ENCODE measurements around the gene ULK1.
A peak's percentile ranks its signal among the peaks of the same experiment; 100 is the strongest.

Gene ULK1

DNA sequence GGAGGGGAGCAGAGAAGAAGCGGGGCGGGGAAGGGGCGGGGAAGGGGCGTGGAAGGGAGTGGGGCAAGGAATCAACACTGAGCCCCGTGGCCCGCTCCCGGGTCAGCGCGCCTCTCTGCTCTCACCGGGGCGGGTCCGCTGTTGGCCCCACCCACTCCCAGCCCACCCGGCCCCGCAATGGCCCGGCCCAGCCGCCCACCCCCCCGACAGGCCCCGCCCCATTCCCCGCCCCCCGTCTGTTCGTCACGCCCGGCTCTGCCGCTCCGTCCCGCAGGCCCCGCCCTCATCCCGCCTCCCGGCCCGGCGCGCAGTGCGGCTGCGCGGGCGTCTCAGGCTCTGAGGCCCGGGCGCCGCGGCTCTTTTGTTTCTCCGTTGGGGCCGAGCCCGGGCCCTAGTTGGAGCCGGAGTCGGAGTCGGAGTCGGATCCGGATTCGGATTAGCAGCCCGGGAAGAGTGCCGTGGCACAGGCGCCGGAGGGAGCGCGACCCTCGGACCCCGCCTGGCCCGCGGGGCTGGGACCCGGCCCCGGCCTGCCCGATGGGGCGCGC lies at the start of gene ULK1:
Gene ULK1 (plus strand): TSS at position 310 of the 548 bp plus-strand sequence. CDS start 380 bp downstream, outside the sequence.
- DNase-seq = peak; percentile 98

DNA sequence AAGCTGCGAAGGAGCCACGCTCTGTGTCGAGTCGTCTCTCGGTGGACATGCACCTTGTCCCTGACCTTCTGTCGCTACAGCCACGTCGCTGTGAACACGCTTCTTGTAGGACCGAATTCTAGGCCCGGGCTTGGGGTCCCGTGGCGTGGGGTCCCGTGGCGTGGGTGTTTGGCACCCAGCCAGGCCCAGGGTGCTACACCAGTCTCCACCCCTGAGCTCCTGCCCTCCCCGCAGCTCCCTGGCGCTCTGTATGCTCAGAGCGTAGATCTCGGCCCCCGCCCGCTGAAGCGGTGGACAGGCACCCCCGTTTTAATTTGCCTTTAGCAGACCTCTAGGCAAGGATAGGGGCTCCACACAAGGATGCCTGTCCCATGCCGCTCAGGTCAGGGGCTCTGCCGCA lies 49.8 kb upstream of the ULK1 start:
- no peak for DNase-seq

DNA sequence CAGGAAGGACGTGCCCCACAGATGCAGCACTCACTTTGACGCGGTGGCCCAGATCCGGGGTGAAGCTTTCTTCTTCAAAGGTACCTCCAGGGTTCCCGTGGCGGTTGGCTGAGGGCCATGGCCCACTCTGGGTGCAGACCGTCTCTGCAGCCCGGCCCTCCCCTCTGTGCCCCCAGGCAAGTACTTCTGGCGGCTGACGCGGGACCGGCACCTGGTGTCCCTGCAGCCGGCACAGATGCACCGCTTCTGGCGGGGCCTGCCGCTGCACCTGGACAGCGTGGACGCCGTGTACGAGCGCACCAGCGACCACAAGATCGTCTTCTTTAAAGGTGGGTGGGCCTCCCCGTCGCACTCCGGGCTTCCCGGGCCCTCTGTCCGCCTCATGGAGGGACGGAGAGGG lies 49.3 kb upstream of the ULK1 start:
- peak; percentile 61 for DNase-seq

DNA sequence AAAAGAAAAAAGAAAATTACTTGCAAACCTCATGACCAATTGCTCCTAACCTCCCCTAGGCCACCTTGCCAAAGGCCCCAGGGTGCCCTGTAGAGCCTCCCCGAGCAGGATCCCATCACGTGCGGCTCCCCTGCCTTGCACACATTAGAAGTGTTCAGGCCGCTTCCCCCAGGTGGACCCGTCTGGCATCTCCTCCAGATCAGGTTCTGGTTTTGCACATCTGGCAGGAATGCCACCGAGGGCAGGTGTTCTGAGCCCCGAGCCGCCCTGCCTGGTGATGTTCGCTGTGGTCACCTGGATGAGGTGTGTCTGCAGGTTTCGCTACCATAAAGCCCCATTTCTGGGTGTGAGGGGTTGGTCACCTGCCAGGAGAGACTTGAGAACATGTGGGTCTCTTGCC lies 47.0 kb upstream of the ULK1 start:
- no peak for DNase-seq

DNA sequence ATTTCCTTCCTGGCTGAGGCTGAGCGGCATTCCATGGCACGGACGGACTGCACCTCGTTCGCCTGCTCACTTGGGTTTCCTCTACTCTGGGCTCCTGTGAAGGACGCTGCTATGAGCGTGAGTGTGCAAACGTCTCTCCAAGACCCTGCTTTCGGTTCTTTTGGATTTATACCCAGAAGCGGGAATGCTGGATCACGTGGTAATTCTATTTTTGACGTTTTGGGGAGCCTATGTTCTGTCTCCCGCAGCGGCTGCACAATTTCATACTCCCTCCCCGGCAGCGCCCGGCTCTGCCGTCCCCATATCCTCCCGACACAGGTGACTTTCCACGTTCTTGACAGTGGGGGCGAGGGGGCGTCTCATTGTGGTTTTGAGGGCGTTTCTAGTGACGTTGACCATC lies 45.7 kb upstream of the ULK1 start:
- DNase-seq = no peak

DNA sequence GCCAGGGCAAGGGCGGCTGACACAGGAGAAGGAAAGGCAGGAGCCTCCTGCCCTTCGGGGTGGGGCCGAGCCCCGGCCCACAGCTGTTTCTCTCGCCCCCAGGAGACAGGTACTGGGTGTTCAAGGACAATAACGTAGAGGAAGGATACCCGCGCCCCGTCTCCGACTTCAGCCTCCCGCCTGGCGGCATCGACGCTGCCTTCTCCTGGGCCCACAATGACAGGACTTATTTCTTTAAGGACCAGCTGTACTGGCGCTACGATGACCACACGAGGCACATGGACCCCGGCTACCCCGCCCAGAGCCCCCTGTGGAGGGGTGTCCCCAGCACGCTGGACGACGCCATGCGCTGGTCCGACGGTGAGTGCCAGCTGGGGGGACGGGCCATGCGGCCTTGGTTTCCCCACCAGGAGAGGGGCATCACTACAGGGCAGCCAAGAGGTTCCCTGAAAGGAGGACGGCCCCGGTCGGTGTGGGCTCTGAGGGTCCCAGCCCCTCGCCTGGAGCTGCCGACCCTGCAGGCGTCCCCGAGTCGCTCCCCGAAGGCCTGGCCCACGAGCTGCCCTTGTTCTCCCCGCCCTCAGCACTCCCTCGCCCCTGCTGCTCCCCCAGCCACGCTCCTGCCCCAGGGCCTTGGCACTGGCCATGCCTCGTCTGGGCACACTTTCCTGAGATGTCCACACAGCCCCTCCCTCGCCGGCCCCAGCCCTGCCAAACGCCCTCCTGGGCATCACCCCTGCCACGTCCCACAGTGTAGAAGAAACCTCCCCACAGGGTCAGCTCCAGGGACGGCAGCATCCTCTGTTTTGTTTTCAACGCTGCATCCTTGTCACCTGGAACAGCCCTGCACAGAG lies 44.5 kb upstream of the ULK1 start:
- no peak for DNase-seq

DNA sequence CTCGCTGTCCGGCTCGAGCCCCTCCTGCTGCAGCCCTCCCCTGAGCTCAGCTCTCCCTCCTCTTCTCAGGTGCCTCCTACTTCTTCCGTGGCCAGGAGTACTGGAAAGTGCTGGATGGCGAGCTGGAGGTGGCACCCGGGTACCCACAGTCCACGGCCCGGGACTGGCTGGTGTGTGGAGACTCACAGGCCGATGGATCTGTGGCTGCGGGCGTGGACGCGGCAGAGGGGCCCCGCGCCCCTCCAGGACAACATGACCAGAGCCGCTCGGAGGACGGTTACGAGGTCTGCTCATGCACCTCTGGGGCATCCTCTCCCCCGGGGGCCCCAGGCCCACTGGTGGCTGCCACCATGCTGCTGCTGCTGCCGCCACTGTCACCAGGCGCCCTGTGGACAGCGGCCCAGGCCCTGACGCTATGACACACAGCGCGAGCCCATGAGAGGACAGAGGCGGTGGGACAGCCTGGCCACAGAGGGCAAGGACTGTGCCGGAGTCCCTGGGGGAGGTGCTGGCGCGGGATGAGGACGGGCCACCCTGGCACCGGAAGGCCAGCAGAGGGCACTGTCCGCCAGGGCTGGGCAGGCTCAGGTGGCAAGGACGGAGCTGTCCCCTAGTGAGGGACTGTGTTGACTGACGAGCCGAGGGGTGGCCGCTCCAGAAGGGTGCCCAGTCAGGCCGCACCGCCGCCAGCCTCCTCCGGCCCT lies 43.4 kb upstream of the ULK1 start:
- DNase-seq = peak; percentile 58

DNA sequence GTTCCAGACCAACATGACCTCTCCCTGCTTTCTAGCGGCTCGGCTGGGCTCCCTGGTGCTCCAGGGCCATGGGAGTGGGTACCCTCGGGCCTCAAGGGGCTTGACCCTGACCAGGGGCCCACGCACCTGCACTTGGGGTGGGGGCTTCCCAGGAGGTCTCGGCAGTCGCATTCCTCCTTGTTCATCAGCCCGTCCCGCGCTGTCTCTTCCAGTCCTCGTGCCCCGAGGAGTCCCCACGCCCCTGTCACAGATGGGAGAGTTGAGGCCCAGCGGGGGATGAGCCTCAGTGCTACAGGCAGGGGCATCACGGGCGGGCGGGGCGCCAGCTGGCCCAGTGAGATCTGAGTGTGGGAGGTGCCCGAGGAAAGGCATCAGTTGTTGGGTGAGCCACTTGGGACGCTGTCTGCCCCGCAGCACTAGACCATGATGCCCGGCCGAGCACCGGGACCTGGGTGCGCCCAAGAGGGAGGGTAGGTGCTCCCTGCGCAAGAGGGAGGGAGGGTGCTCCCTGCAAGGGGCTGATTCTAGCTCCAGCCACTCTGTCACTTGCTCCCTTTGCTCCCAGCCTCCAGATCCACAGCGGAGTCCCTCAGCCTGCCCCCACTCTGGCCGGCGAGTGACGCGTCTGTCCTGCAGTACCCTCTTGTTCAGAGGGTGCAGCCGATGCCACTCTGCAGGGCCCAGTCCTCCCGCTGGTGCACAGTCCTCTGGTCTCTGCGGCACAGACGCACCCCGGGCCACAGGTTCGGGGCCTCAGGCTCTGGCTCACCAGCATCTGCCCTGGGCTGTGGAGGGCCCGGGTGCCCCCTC lies 42.5 kb upstream of the ULK1 start:
- no peak for DNase-seq

DNA sequence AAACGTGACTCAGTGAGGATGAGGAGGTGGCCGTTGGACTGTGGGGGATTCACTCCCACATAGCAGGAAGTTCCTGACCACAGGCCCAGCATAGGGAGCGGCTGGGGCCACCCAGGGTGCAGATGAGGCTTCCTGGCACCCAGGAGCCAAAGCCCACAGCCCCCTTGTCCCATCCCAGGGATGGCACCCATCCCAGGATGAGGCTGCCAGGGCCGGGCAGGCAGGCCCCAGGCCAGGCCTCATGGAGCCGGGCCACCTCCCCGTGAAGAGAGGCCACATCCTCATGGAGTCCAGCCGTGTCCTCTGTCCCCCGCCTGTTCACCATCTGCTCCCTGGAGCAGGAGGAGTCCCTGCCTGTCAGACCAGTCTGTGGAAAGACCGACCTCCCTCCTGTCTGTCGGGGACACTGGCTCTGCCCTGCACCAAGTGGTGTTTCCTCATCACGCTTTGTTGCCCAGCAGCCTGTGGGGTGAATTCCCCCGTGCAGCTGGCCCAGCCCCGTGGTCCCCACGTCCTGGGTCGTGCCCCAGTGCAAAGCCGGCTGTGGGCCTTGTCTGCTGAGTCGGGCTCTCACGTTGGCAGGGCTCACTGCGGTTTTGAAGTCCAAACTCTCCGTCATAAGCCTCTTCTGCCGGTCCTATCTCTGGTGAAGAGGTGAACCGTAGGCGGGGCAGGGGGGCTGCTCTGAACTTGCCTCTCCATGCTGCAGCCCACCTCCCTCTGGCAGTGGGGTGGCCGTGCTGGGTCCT lies 41.7 kb upstream of the ULK1 start:
- no peak for DNase-seq

DNA sequence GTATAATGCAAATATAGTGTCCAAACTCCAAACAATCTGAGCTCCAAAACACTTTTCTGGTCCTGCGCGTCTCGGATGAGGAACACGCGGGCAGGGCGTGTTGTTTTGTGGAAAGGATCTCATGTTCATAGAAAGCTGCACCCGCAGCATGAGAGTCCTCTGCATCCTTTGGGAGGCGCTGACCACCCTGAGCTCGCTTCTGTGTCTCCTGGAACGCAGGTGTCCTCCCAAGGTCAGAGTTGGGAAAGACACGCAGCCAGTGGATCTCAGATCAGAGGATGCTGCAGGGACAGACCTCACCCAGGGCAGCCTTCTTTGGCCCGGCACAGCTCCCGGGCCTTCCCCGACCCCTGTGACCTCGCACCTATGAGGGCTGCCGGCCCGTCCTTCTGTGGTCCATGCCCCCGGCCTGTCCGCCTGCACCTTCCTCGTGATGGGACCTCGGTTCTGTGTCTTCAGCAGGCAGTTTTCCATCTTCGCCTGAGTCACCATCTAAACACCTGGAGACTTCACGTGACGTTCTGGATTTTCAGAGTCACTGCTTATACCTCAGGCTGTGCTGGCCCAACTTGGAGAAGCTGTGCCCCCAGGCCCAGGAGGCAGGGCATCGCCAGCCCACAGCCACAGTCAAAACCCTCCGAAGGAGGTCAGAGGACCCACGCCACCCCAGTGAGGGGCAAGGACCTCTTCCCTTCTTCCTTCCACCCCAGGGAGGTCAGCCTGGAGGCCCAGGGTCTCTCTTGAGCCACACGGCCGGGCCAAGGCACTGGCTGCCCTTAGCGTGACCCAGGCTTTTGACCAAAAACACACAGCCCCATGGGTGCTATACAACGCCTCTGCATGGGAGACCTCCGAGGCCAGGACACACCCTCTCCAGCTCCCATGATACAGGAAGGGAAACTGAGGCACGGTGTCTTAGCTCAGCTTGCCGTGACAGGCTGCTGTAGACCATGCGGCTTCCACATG lies 40.3 kb upstream of the ULK1 start:
- no peak for DNase-seq

DNA sequence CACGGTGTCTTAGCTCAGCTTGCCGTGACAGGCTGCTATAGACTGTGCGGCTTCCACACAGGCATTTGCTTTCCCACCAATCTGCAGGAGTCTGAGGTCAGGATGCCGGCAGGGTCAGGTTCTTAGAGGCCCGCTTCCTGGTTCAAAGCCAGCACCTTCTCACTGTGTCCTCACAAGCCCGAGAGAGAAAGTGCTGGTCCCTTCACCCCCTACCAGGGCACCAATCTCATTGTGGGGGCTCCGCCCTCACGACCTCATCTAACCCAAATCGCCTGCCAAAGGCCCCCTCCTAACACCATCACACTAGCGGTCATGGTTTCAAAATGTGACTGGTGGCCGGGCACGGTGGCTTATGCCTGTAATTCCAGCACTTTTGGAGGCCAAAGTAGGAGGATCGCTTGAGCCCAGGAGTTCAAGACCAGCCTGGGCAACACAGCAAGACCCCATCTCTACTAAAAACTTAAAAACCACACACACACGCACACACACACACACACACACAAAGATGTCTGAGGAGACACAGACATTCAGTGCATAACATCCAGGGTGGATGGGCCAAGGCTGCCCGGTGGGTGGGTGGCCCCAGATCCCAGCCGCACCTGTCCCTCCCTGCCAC lies 39.5 kb upstream of the ULK1 start:
- DNase-seq = no peak

DNA sequence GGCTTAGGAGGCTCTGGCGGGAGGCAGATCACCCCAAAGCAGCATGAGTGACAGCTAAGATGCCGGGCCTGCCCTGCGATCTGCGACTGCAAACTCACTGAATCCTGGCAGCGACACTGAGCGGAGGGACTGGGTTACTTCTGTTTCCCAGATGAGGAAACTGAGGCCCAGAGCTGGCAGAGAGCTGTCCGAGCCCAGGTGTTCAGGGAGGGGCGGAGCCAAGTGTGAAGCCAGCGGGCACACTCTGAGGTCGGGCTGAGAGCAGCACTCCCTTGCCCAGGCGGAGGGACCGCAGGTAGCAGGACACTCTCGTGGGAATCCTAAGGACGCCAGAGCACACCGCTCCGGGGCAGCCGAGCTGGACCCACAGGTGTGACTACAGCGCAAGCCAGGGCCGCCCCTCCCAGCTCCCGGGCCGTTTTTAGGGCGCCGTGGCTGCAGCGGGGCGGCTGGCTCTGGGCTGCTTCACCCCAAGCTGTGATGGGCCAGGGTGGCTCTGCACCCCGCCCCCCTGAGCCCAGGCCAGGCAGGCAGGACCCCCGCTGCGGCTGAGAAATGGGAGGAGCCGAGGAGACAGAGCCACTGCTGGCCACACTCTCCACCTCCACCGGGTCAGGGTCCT lies 38.8 kb upstream of the ULK1 start:
- DNase-seq = peak; percentile 33

DNA sequence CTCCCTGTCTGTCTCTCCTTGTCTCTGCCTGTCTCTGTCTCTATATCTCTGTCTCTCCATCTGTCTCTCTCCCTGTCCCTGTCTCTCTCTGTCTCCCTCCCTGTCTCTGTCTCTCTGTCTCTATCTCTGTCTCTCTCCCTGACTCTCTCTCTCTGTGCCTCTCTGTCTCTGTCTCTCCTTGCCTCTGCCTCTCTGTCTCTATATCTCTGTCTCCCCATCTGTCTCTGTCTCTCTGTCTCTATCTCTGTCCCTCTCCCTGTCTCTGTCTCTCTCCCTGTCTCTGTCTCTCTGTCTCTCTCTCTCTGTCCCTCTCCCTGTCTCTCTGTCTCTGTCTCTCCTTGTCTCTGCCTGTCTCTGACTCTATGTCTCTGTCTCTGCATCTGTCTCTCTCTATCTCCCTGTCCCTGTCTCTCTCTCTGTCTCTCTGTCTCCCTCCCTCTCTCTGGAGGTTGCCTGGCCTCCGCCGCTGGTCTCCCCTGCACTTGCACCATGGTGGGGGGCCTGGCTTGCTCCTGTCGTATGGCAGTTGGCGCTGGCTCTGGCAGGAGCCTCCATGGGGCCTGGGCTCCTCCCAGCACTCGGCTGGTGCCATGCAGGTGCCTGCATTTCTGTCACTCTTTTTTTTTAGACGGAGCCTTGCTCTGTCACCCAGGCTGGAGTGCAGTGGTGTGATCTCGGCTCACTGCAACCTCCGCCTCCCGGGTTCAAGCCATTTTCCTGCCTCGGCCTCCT lies 37.9 kb upstream of the ULK1 start:
- DNase-seq = no peak

DNA sequence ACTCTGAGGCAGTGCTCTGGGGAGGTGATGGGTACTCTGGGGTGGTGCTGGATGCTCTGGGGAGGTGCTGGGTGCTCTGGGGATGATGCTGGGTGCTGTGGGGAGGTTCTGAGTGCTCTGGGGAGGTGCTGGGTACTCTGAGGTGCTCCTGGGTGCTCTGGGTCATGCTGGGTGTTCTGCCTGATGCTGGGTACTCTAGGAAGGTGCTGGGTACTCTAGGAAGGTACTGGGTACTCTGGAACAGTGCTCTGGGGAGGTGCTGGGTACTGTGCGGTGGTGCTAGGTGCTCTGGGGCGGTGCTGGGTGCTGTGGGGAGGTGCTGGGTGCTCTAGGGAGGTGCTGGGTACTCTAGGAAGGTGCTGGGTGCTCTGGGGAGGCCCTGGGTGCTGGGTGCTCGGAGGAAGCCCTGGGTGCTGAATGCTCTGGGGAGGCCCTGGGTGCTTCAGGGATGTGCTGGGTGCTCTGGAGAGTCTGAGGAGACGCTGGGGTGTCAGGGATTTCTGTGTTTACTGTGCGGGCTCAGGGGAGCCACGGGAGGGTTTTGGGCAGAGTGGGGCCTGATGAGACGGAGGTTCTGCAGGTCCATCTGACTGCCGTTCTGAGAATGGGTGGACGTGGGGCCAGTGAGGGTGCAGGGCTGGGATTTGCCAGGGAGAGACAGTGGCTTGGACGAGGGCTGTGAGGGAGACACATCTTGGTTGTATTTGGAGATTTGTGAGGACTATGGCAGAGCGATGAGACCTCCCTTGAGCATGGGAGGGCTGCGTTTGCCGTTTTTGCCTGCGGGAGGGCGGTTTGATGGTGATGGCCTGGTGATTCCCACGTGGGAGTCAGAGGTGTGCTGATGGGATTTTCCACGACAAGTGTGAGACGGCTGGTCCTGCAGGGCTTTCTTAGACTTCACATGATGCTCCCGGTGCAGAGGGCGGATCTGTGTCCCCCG lies 36.2 kb upstream of the ULK1 start:
- DNase-seq = no peak

DNA sequence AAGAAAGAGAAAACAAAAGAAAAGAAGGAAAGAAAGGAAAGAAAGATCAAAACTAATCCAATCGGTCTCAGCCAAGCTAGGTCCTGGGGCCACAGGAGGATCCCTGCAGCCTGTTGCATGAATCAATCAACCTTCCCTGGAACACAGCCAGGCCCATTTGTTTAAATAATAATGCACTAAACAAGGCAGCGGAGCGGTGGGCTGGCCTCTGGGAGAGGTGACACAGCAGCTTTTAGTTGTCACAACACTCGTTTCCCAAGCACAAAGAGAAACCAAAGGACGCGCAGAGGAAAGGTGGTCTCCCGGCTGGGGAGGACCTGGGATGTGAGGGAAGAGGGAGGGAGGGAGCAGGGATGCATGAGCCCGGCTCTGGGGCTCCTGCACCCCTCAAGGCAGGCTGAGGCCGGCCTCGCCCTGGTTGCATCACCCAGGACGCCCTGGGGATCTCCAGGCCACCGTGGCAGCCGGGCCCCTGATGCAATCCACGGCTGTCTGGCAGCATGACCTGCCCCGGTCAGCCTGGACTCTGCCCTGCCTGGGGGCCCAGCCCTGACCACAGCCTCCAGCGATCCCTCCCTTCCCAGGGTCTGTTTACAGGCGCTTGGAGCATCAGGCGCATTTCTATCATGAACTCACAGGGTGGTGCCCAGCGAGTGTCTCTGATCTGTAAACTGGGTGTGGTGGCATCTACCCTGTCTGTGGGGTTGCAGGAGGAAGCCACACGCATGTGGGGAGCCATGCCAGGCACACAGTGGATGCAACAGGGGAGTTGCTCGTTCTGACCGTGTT lies 33.8 kb upstream of the ULK1 start:
- peak; percentile 92 for DNase-seq

DNA sequence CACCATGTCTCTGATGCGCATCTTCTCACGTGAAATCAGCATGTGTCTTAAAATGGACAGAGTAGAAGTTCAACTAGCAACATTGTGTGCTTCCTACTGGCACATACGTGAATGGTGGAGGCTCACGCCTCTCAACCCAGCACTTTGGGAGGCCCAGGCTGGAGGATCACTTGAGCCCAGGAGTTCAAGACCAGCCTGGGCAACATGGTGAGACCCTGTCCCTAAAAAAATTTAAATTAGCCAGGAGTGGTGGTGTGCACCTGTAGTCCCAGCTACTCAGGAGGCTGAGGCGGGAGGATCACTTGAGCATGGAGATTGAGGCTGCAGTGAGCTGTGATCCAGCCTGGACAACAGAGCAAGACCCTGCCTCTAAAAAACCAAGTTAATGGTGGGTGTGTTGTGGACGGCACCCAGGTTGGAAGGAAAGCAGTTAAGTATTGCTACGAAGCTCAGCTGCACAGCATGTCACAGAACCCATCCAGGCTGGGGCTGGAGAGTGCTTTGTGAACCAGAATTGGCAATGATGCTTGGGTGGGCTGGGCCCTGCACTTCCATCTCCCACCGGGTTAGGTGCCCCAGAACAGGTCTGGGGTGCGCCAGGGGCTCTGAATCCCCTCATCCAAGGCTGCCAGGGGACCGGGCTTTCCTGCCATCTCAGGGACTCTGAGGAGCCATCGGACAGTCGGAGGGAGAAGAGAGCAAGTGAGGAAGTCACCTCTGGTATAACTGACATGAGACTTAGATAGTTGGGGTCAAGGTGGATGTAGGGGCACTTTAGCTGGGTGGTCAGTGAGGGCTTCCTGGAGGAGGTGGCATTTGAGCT lies 33.0 kb upstream of the ULK1 start:
- no peak for DNase-seq

DNA sequence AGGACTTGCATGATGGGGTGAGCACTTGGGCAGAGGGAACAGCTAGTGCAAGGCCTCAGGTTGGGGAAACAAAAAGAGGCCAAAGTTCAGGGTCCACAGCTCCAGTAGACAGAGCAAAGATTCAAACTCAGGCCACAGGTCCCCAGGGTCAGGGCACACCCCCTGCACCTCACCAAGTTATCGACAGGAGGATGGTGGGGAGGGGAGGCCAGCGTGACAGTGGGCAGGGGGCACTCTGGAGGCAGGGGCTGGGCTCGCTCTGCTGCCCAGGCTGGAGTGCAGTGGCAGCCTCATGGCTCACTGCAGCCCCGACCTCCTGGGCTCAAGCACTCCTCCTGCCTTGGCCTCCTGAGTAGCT lies 32.4 kb upstream of the ULK1 start:
- no peak for DNase-seq

Measured in NCI-H69 (cell line).